OCI-LY3 (cell line): Measurements from ENCODE around the gene FRAS1.

Experiments
- H2AFZ ChIP-seq: fragments of 200-600, 300-600 bp; shearing (Covaris generic); 2 replicates; pipeline ENCODE4 v1.6.0; 2014; ENCODE audit warnings: antibody characterized with exemption, low read depth, low read length
- H3K27ac ChIP-seq: fragments of 200-600, 300-600 bp; sonication (generic); 2 replicates; pipeline ENCODE4 v1.5.1; 2014; ENCODE audit warnings: mild to moderate bottlenecking, low read length, moderate library complexity, mixed read lengths
- H3K27me3 ChIP-seq: fragments of 200-600, 300-600 bp; sonication (generic); 2 replicates; pipeline ENCODE4 v1.6.1; 2014; ENCODE audit warnings: low read depth, low read length, mixed read lengths
- H3K36me3 ChIP-seq: fragments of 200-600, 300-600 bp; sonication (generic); replicated peaks from 2 replicates; pipeline ENCODE3; 2014; ENCODE audit warnings: low read depth, low read length, mixed read lengths
- H3K4me1 ChIP-seq: fragments of 300-600, 200-600 bp; sonication (generic); 2 replicates; pipeline ENCODE4 v1.6.1; 2014; ENCODE audit warnings: low read length, mixed read lengths
- H3K4me2 ChIP-seq: fragments of 200-600, 300-600 bp; sonication (generic); 2 replicates; pipeline ENCODE4 v1.6.1; 2014; ENCODE audit warnings: low read length, mixed read lengths
- H3K4me3 ChIP-seq: fragments of 300-600, 200-600 bp; sonication (generic); 2 replicates; pipeline ENCODE4 v1.5.1; 2014; ENCODE audit warnings: antibody characterized with exemption, mild to moderate bottlenecking, low read length, moderate library complexity
- H3K79me2 ChIP-seq: fragments of 300-600, 200-600 bp; shearing (Covaris generic); 2 replicates; pipeline ENCODE4 v1.6.1; 2014; ENCODE audit warnings: mild to moderate bottlenecking, low read length, mixed read lengths
- H3K9ac ChIP-seq: fragments of 300-600, 200-600 bp; shearing (Covaris generic); 2 replicates; pipeline ENCODE4 v1.6.0; 2014; ENCODE audit warnings: mild to moderate bottlenecking, low read length, moderate library complexity
- H3K9me3 ChIP-seq: fragments of 200-600, 300-600 bp; shearing (Covaris generic); 2 replicates; pipeline ENCODE4 v1.6.1; 2014; ENCODE audit warnings: low read length, mixed read lengths; ENCODE audit not compliant: insufficient read depth
- H4K20me1 ChIP-seq: fragments of 200-600, 300-600 bp; sonication (generic); 2 replicates; pipeline ENCODE4 v1.6.1; 2016; ENCODE audit warnings: low read length, mixed read lengths; ENCODE audit not compliant: insufficient read depth
- CTCF ChIP-seq: fragments of 200-600, 300-600 bp; sonication (generic); IDR thresholded peaks from 2 replicates; pipeline ENCODE4 v1.5.1; 2014; ENCODE audit warnings: antibody characterized with exemption, low read length, low read depth
- EZH2phosphoT487 ChIP-seq: fragments of 200-600 bp; shearing (Covaris generic); IDR thresholded peaks from 2 replicates; pipeline ENCODE4 v1.6.1; 2018; ENCODE audit warnings: antibody characterized with exemption, mixed run types, low read depth

FRAS1 gene

GRCh38 chr4:78210694-78211410 lies 153.7 kb downstream of the FRAS1 start:
- no peak overlapping the region for H2AFZ ChIP-seq
- no peaks in the 10 kb centered on the region for H3K36me3 ChIP-seq
- H4K20me1 ChIP-seq, result no peaks in the 10 kb centered on the region
- no peak overlapping the region for H3K9ac ChIP-seq
- no peak overlapping the region for H3K4me3 ChIP-seq
- no peak for TF ChIP-seq CTCF
- TF ChIP-seq EZH2phosphoT487, result no peak
- H3K9me3 ChIP-seq, result no peaks in the 10 kb centered on the region
- no peak overlapping the region for H3K4me2 ChIP-seq
- H3K27ac ChIP-seq, result no peak overlapping the region
- no peaks in the 10 kb centered on the region for H3K4me1 ChIP-seq
- H3K79me2 ChIP-seq, result no peaks in the 10 kb centered on the region
- H3K27me3 ChIP-seq, result no peaks in the 10 kb centered on the region

- H3K27ac ChIP-seq, result no peak overlapping the region
- H3K27me3 ChIP-seq, result no peaks in the 10 kb centered on the region
- no peaks in the 10 kb centered on the region for H4K20me1 ChIP-seq
- H3K4me1 ChIP-seq, result no peaks in the 10 kb centered on the region
- H3K9me3 ChIP-seq, result no peaks in the 10 kb centered on the region
- H3K4me3 ChIP-seq, result no peak overlapping the region
- H2AFZ ChIP-seq, result no peak overlapping the region
- H3K4me2 ChIP-seq, result no peak overlapping the region
- no peak for TF ChIP-seq EZH2phosphoT487
- no peak for TF ChIP-seq CTCF
- H3K36me3 ChIP-seq, result no peaks in the 10 kb centered on the region
- H3K79me2 ChIP-seq, result no peaks in the 10 kb centered on the region
- H3K9ac ChIP-seq, result no peak overlapping the region
Observed at GRCh38 chr4:78213218-78213617, 156.1 kb downstream of the FRAS1 start.

GRCh38 chr4:78214078-78214477 lies 157.0 kb downstream of the FRAS1 start:
- H3K4me1 ChIP-seq, result no peaks in the 10 kb centered on the region
- H4K20me1 ChIP-seq, result no peaks in the 10 kb centered on the region
- no peak overlapping the region for H3K9ac ChIP-seq
- no peak overlapping the region for H3K4me3 ChIP-seq
- TF ChIP-seq EZH2phosphoT487 (no peak), CTCF (no peak)
- H3K79me2 ChIP-seq, result no peaks in the 10 kb centered on the region
- no peak overlapping the region for H3K27ac ChIP-seq
- H3K36me3 ChIP-seq, result no peaks in the 10 kb centered on the region
- H3K9me3 ChIP-seq, result no peaks in the 10 kb centered on the region
- no peaks in the 10 kb centered on the region for H3K27me3 ChIP-seq
- no peak overlapping the region for H3K4me2 ChIP-seq
- H2AFZ ChIP-seq, result no peak overlapping the region

- H3K4me2 ChIP-seq, result no peak overlapping the region
- no peaks in the 10 kb centered on the region for H4K20me1 ChIP-seq
- H2AFZ ChIP-seq, result no peak overlapping the region
- TF ChIP-seq EZH2phosphoT487 (no peak), CTCF (no peak)
- H3K27ac ChIP-seq, result no peak overlapping the region
- no peaks in the 10 kb centered on the region for H3K9me3 ChIP-seq
- H3K4me3 ChIP-seq, result no peak overlapping the region
- no peak overlapping the region for H3K9ac ChIP-seq
- H3K27me3 ChIP-seq, result no peaks in the 10 kb centered on the region
- no peaks in the 10 kb centered on the region for H3K4me1 ChIP-seq
- H3K79me2 ChIP-seq, result no peaks in the 10 kb centered on the region
- H3K36me3 ChIP-seq, result no peaks in the 10 kb centered on the region
Observed at GRCh38 chr4:78217557-78217956, 160.4 kb downstream of the FRAS1 start.
